OCI-LY7 (cell line): Measurements from ENCODE around the gene LUZP1.

Experiments used
- CTCF ChIP-seq: fragments of 200-600 bp; sonication (generic); conservative IDR thresholded peaks from 2 replicates; pipeline ENCODE4 v1.5.1; 2014; ENCODE audit warnings: mild to moderate bottlenecking, antibody characterized with exemption, low read length, moderate library complexity, mixed read lengths
- EZH2phosphoT487 ChIP-seq: fragments of 200-600 bp; sonication (generic); IDR thresholded peaks from 2 replicates; pipeline ENCODE4 v1.6.1; 2018; ENCODE audit warnings: low read depth, borderline replicate concordance, mild to moderate bottlenecking, mixed run types, antibody characterized with exemption, low read length, moderate library complexity, mixed read lengths

DNA sequence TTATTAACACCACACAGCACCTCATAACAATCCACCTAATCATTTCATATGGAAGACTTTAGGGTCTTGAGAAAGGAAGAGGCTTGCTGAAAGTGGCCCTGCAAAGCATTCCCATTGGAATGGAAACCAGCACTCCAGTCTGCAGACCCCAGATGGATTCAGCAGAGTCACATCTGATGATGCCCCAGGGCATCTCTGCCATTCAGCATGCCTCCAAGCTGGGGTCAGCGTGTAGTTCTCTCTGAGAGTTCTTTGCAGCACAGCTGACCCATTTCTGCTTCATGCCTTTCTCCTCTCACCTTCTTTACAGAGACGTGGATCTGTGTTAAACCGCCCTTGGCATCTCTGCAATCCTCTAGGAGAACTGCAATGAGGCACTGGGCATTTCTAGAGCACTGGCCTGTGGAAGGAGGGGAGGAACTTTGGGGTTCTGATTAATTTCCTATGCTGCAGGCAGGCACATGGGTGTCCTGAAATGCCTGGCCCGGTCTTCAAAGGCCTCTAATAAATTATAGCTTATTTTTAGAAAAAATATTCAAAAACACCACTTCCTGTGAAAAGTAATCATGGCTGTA lies 2.6 kb upstream of the LUZP1 start:
- no peak for TF ChIP-seq CTCF
- TF ChIP-seq EZH2phosphoT487, result no peak
